Panc1 (cell line): Measurements from ENCODE around the gene LCE1B. TPM values are rescaled to one million over a fixed set of nuclear protein-coding genes. Genes with fewer than 3 reads are reported as not detected.

Source experiments
- ATAC-seq: fragments of 200-7000 bp; cut with Tn5 transposase; 2 replicates; pipeline ENCODE4 v1.9.1; 2020; ENCODE audit warnings: mild to moderate bottlenecking, moderate library complexity
- BruUV-seq: library from RNA; stranded (reverse); fragments of 400-500 nt; replicated peaks from 2 replicates; lab custom pipeline; 2021; lab: Mats Ljungman, UMichigan
- CTCF ChIA-PET: fragments of 300-600 bp; sonication (Branson Sonifier 250); formaldehyde crosslinking; loops from one replicate; lab custom pipeline; 2022; ENCODE audit warnings: antibody characterized with exemption; lab: Charles Lee
- POLR2A ChIA-PET: fragments of 300-600 bp; sonication (Branson Sonifier 250); formaldehyde crosslinking; loops from one replicate; lab custom pipeline; 2022; ENCODE audit warnings: antibody characterized with exemption; lab: Charles Lee
- DNase-seq: peaks from one replicate; pipeline ENCODE4 v3.0.0-alpha.2; 2010; ENCODE audit warnings: low read depth, low spot score
- H3K27ac ChIP-seq: 2 replicates; pipeline ENCODE4 v1.5.1; 2011; ENCODE audit warnings: mild to moderate bottlenecking, low read length, inconsistent platforms
- H3K27me3 ChIP-seq: fragments of 200-500 bp; sonication (Bioruptor generic); 2 replicates; pipeline ENCODE4 v1.6.0; 2014; ENCODE audit warnings: low read length, inconsistent platforms; ENCODE audit not compliant: control insufficient read depth, insufficient read depth
- H3K36me3 ChIP-seq: fragments of 200-500 bp; sonication (Bioruptor generic); 2 replicates; pipeline ENCODE4 v1.5.1; 2014; ENCODE audit warnings: inconsistent platforms, mild to moderate bottlenecking, low read length, moderate library complexity; ENCODE audit not compliant: control insufficient read depth, insufficient read depth
- H3K4me1 ChIP-seq: 2 replicates; pipeline ENCODE4 v1.5.1; 2011; ENCODE audit warnings: inconsistent platforms, mild to moderate bottlenecking, low read length, moderate library complexity; ENCODE audit not compliant: control insufficient read depth, insufficient read depth
- H3K4me3 ChIP-seq, 2 experiments: 2 replicates each; pipeline ENCODE4 v1.5.1; 2011 to 2012; ENCODE audit warnings: low read depth in 2 of 2, low read length in 2 of 2, mild to moderate bottlenecking in 2 of 2, inconsistent platforms in 1 of 2, moderate library complexity in 1 of 2
- H3K9me3 ChIP-seq: fragments of 200-500 bp; sonication (Bioruptor generic); 2 replicates; pipeline ENCODE4 v1.5.1; 2014; ENCODE audit warnings: low read depth, mild to moderate bottlenecking, inconsistent platforms, low read length, moderate library complexity; ENCODE audit not compliant: control insufficient read depth, insufficient read depth
- CTCF ChIP-seq: fragments of 450-650 bp; IDR thresholded peaks from 2 replicates; pipeline ENCODE4 v1.5.1; 2017; ENCODE audit warnings: mild to moderate bottlenecking
- POLR2AphosphoS5 ChIP-seq: IDR thresholded peaks from 2 replicates; pipeline ENCODE4 v1.6.1; 2012; ENCODE audit warnings: mild to moderate bottlenecking, low read depth, low read length, moderate library complexity
- REST ChIP-seq, 2 experiments: IDR thresholded peaks; 2 replicates each; pipeline ENCODE4 v1.6.1; 2011 to 2012; ENCODE audit warnings: low read depth in 2 of 2, control low read depth in 1 of 2, low read length in 1 of 2, mild to moderate bottlenecking in 1 of 2, moderate library complexity in 1 of 2; ENCODE audit not compliant: insufficient read depth in 1 of 2
- SIN3A ChIP-seq: IDR thresholded peaks from 2 replicates; pipeline ENCODE4 v1.6.1; 2012; ENCODE audit warnings: low read depth, mild to moderate bottlenecking, low read length, moderate library complexity, borderline replicate concordance; ENCODE audit not compliant: insufficient read depth
- TCF7L2 ChIP-seq: IDR thresholded peaks from 2 replicates; pipeline ENCODE4 v1.6.1; 2011; ENCODE audit warnings: mild to moderate bottlenecking, low read depth, low read length, inconsistent platforms
- in situ Hi-C: cut with HindIII; loops from 2 replicates; pipeline ENCODE4 v1.10.0; 2016; ENCODE audit warnings: low sequenced_read_pairs, low pct_unique_long_range_greater_than_20kb
- intact Hi-C: fragments of 100-400 bp; cut with micrococcal nuclease; formaldehyde crosslinking; loops from one replicate; pipeline ENCODE4 v1.10.0; 2022; ENCODE audit not compliant: unreplicated experiment
- total RNA-seq: library from RNA; stranded (reverse); gene quantifications from one replicate; pipeline ENCODE4 v1.2.1, GENCODE V29; 2021; ENCODE audit not compliant: unreplicated experiment

LCE1B gene
- total RNA-seq, 1 experiment from 2014 or later: not detected

GRCh38 chr1:152858062-152858461 lies 46.3 kb downstream of the LCE1B start:
- Histone ChIP-seq H3K4me3 (no peak overlapping the region), H3K4me1 (no peaks in the 10 kb centered on the region), H3K27me3 (peaks cover 2% of the 10 kb centered on the region; the same call in 1 of the 2 replicates), H3K9me3 (no peaks in the 10 kb centered on the region), H3K27ac (no peak overlapping the region), H3K36me3 (no peaks in the 10 kb centered on the region)
- TF ChIP-seq POLR2AphosphoS5 (no peak), REST (IDR thresholded peaks at IDR 0.05; ENCODE audit: insufficient read depth in 1 of 2, low read depth in 2 of 2, low read length in 1 of 2) (no peak), CTCF (no peak), TCF7L2 (no peak), SIN3A (no peak)
- in situ Hi-C loops: no loop called here
- no peak for DNase-seq
- ChIA-PET CTCF (no interaction called here), POLR2A (no interaction called here)
- ATAC-seq: no peak
- no TSS peak for BruUV-seq
- intact Hi-C loops: no loop called here

- ATAC-seq: no peak
- TF ChIP-seq CTCF (no peak), SIN3A (no peak), TCF7L2 (no peak), POLR2AphosphoS5 (no peak), REST (IDR thresholded peaks at IDR 0.05; ENCODE audit: insufficient read depth in 1 of 2, low read depth in 2 of 2, low read length in 1 of 2) (no peak)
- CTCF ChIA-PET: interaction anchor here (0.6 kb wide), 1 partner anchor 59 kb away, joined by 9 read pairs; no protein-coding TSS in a partner anchor
These were observed 47.9 kb downstream of the LCE1B start, which contains the start of gene LCE7A for GRCh38 chr1:152859696-152860095. Gene LCE7A (plus strand): TSS chr1:152859996. CDS start chr1:152860698, 702 bp downstream.

More at GRCh38 chr1:152859696-152860095, 47.9 kb downstream of the LCE1B start, which contains the start of gene LCE7A:
- no peaks in the 10 kb centered on the region for H3K36me3 ChIP-seq
- in situ Hi-C loops: no loop called here
- no peak within 1 kb of the TSS for H3K27ac ChIP-seq
- peaks cover 2% of the 10 kb centered on the region; the same call in 1 of the 2 replicates for H3K27me3 ChIP-seq
- no peaks in the 10 kb centered on the region for H3K9me3 ChIP-seq
- DNase-seq: no peak
- POLR2A ChIA-PET: no interaction called here
- no peak within 1 kb of the TSS for H3K4me3 ChIP-seq
- intact Hi-C loops: no loop called here
- H3K4me1 ChIP-seq: no peaks in the 10 kb centered on the region
- no TSS peak for BruUV-seq
